Stimulated activated CD4-positive, alpha-beta T cell treated with anti-CD3 and anti-CD28 coated beads, Interleukin-2, amount 100 ng/mL, for 24 hours (primary cell): ENCODE measurements around the gene PCDH1.

Source experiments
- DNase-seq, 2 donors: peaks; one replicate each; pipeline ENCODE4 v3.0.0-alpha.2; 2020

PCDH1 gene

GRCh38 chr5:141872496-141873356 is 5.5 kb downstream of the PCDH1 start:
- DNase-seq = no peak

GRCh38 chr5:141871870-141872269 is 6.3 kb downstream of the PCDH1 start:
- no peak for DNase-seq

GRCh38 chr5:141870871-141871270 is 7.3 kb downstream of the PCDH1 start:
- no peak for DNase-seq

GRCh38 chr5:141870228-141870627 is 8.0 kb downstream of the PCDH1 start:
- no peak for DNase-seq

DNA sequence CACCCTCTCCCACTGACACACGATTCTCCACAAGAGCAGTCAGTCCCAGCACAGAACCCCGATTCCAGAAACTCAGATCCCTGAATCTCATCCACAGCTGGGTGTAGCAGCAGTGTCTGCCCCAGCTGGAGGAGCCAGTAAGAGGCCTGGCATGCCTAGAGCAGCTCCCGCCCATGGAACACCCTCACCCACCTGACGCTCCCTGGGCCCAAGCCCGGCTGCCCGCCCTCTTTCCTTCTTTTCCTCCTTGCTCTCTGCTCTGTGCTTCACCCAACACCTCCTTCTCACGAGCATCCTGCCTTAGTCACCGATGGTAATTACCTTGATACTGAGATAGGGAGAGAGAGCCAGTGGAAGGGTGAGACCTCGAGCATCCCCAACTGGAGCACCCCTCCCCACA is 8.7 kb downstream of the PCDH1 start:
- no peak for DNase-seq

DNA sequence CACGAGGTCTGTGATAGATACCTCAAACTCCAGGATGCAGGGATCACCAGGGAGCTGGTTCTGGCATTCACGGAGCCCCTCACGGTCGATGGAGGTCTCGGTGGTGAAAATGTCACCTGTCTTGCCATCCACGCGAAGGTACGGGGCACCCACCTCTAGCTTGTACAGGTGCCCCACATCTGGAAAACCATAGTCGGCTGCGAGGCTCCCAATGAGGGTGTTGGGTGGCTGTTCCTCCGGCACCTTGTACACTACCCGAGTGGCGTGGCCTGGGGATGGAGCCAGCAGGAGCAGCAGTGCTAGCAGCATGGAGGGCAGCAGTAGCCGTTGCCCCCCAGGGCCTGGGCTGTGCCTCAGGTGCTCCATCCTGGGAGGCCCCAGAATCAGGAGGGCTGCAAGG is 9.2 kb downstream of the PCDH1 start:
- DNase-seq = no peak

- DNase-seq = no peak
These were observed 9.7 kb downstream of the PCDH1 start for GRCh38 chr5:141868541-141868940.

GRCh38 chr5:141867651-141868050 is 10.6 kb downstream of the PCDH1 start:
- DNase-seq = no peak

GRCh38 chr5:141867139-141867538 is 11.1 kb downstream of the PCDH1 start:
- DNase-seq = no peak

DNA sequence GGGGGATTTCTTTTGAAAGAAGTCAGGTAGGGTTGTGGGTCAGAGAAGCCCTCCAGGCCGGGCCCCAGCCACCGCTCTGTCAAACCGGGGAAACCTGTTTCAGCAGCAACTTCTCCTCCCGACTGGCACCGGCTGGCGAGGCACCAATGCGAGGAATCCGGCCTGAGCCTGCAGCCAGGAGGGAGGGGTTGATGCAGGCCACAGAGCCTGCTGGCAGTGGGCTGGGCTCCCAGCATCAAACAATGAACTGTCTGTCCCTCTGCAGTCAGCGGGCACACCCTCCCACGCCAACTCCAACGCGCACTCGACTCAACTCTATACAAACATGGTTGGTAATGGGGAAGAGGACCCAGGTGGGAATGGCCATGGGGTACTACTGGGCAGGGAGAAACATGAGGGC is 12.1 kb downstream of the PCDH1 start:
- DNase-seq = no peak

DNA sequence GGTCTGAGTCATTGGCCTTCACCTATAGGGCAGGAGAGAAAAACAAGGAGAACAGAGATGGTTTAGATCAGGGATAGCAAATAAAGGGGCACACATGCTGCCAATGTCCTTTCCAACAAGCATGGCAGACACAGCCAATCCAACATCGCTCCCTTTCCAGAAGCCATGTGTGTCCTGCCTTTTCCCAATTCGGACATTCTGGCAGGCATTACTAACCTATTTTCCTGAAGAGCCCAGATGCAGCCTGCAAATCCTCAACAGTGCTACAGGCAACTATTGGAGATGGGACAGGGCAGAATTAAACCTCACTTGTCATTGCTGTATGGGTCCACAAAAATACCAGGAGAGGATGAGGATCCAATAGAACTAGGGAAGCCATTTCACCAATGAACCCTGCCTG is 12.8 kb downstream of the PCDH1 start:
- no peak for DNase-seq

DNA sequence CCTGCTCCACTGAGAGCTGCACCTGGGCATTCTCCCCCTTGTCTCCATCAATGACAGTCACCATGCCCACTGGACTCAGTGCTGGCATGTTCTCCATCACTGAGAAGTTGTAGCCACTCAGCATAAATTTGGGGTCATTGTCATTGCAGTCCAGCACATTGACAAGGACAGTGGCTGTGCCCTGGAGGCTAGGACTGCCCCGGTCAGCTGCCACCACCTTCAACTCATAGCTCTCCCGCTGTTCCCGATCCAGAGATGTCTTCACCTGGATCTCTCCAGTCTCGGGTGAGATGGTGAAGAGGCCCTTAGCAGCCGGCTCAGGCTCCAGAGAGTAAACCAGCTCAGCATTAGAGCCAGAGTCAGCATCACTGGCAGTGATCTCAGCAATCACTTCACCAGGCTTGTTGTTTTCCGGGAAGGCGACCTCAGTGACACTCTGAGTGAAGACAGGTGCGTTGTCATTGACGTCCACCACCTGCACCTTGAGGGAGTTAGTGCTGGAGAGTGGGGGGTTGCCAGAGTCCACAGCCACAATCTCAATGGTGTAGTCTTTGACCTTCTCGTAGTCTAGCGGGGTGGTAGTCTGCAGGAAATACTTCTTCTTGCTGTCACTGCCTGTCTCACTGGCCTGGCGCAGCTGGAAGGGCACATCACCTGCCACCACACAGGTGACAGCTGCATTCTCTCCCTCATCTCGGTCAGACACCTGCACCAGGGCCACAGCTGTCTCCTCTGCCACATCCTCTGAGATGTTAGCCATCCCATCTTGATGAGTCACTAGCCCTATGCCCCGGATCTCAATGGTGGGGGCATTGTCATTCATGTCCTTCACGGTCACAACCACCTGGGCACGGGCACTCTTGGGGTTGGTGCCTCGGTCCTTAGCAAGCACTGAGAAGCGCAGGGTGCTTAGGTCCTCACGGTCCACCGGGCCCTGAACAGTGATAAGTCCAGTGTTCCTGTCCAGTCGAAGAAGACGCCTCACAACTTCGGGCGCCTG is 13.5 kb downstream of the PCDH1 start:
- no peak for DNase-seq

- DNase-seq = no peak
These were observed 14.5 kb downstream of the PCDH1 start for GRCh38 chr5:141863569-141864178.

- no peak for DNase-seq
These were observed 15.2 kb downstream of the PCDH1 start for GRCh38 chr5:141862936-141863543.

- no peak for DNase-seq
These were observed 17.0 kb downstream of the PCDH1 start for GRCh38 chr5:141861194-141861593.

GRCh38 chr5:141858079-141858765 is 20.0 kb downstream of the PCDH1 start:
- DNase-seq = no peak

DNA sequence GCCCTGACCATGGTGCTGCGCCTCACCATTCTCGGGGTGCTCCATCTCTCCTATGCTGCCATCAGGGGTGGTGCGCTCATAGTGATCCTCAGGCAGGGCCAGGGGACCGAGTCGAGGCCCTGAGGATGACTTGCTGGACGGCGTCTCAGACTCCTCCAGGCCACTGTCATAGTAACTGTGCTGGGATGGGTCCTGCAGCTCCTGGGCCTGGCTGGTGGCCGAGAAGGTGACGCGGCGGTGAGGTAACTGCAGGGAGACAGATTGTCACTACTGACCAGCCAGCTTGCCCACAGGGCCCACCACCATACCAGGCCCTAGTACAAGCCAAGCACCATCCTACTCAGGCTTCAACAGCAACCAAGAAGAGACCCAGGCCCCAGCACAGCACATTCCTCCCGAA is 21.0 kb downstream of the PCDH1 start:
- no peak for DNase-seq

GRCh38 chr5:141856037-141856790 is 22.0 kb downstream of the PCDH1 start:
- DNase-seq = no peak

- no peak for DNase-seq
These were observed 22.8 kb downstream of the PCDH1 start for GRCh38 chr5:141855265-141856036.

DNA sequence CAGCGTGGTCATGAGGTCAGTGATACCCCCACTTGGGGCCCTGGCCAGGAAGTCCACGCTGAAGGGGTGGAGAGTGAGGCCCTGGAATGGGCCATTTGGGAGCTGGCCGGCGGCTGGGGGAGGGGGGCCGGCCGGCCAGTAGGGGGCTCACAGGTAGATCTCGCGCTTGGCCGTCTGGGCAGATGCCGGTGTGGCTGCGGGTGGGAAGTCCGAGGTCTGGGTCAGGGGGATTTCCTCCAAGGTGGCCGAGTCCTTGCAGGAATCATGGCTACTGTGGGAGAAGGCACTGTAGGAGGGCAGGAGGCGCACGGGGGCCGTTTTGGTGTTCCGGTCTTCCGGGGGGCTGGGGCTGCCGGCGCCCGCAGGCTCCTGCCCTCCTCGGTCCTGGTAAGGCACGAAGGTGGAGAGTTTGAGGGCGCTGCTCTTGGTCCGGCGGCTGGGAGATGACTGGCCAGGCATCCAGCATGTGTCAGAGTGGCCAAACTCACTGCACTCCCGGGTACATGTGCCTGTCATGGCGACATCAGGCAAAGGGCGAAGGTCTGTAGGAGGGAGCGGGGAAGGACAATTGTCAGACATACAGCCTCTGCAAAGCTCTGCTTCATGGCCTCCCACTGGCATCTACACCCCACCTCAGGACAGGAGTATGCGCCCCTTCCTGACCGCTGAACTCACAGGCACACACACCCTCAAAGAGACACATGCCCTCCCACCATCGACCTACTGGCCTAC is 24.1 kb downstream of the PCDH1 start:
- DNase-seq = no peak
